GM19023 (cell line): ENCODE measurements around the gene OR2V2.
"Not testable (repeated sequence)": the region's sequence is repeated elsewhere in the genome, so short reads cannot be mapped to it uniquely, and the experiment has no call there.

ENCODE experiments used
- ATAC-seq: cut with Tn5 transposase; IDR thresholded peaks from one replicate; pipeline ENCODE4 v1.9.1; 2021; ENCODE audit warnings: mild to moderate bottlenecking, moderate library complexity; ENCODE audit not compliant: unreplicated experiment

Gene OR2V2

GRCh38 chr5:181142054-181142453, 5.3 kb upstream of the OR2V2 start:
- ATAC-seq: no peak

- ATAC-seq: no peak
Measured at GRCh38 chr5:181145133-181145532, 2.3 kb upstream of the OR2V2 start.

- no peak for ATAC-seq
Measured at GRCh38 chr5:181149355-181149754, 2.0 kb downstream of the OR2V2 start.

- ATAC-seq: no peak
Measured at GRCh38 chr5:181149806-181150733, 2.7 kb downstream of the OR2V2 start.

- ATAC-seq: no peak
Measured at GRCh38 chr5:181151146-181151545, 3.8 kb downstream of the OR2V2 start.

- ATAC-seq: no peak
Measured at GRCh38 chr5:181152406-181152805, 5.0 kb downstream of the OR2V2 start.

GRCh38 chr5:181153814-181154213, 6.4 kb downstream of the OR2V2 start:
- no peak for ATAC-seq

- ATAC-seq: no peak
Measured at GRCh38 chr5:181156758-181157157, 9.4 kb downstream of the OR2V2 start.

GRCh38 chr5:181158869-181159268, 11.5 kb downstream of the OR2V2 start:
- no peak for ATAC-seq

GRCh38 chr5:181159286-181160151, 12.1 kb downstream of the OR2V2 start:
- ATAC-seq: peak; percentile 82

- no peak for ATAC-seq
Measured at GRCh38 chr5:181160152-181160754, 12.9 kb downstream of the OR2V2 start.

GRCh38 chr5:181160755-181161533, 13.6 kb downstream of the OR2V2 start:
- ATAC-seq: not testable (repeated sequence)

GRCh38 chr5:181161534-181162175, 14.3 kb downstream of the OR2V2 start:
- no peak for ATAC-seq

GRCh38 chr5:181163487-181164075, 16.2 kb downstream of the OR2V2 start:
- no peak for ATAC-seq

- ATAC-seq: no peak
Measured at GRCh38 chr5:181164076-181164952, 16.9 kb downstream of the OR2V2 start.

GRCh38 chr5:181166812-181167733, 19.7 kb downstream of the OR2V2 start:
- no peak for ATAC-seq

- no peak for ATAC-seq
Measured at GRCh38 chr5:181167814-181168488, 20.6 kb downstream of the OR2V2 start.
